Bronchial epithelial cell (primary cell): ENCODE results near the gene CACNG8. TPM values are rescaled to one million over a fixed set of nuclear protein-coding genes. Genes with fewer than 3 reads are reported as not detected.
A peak's percentile ranks its signal among the peaks of the same experiment; 100 is the strongest.

Experiments used
- DNase-seq: peaks from one replicate; pipeline ENCODE4 v3.0.0-alpha.2; 2010; ENCODE audit warnings: low read depth
- FAIRE-seq: peaks from 2 replicates; lab custom pipeline; 2011; peaks lifted over from hg19 to GRCh38; lab: Jason Lieb, UNC
- H3K27me3 ChIP-seq: 2 replicates; pipeline ENCODE4 v1.5.1; 2011; ENCODE audit warnings: low read length; ENCODE audit not compliant: control insufficient read depth, insufficient read depth
- H3K36me3 ChIP-seq: 2 replicates; pipeline ENCODE4 v1.5.1; 2011; ENCODE audit warnings: low read length; ENCODE audit not compliant: control insufficient read depth, insufficient read depth
- H3K4me3 ChIP-seq: 2 replicates; pipeline ENCODE4 v1.5.1; 2011; ENCODE audit warnings: mild to moderate bottlenecking, low read depth, low read length, control low read depth
- CTCF ChIP-seq: IDR thresholded peaks from 2 replicates; pipeline ENCODE4 v1.5.1; 2011; ENCODE audit warnings: mild to moderate bottlenecking, moderate library complexity, low read length, control low read depth, inconsistent platforms; ENCODE audit not compliant: insufficient read depth, severe bottlenecking
- total RNA-seq: library from RNA; depleted of rRNA; stranded (reverse); fragments of >200 nt; gene quantifications from 2 replicates; pipeline ENCODE4 v1.2.1, GENCODE V29; 2014

Gene CACNG8
- total RNA-seq, 1 donor from 2014 or later, result not detected

GRCh38 chr19:53991224-53992113 is 28.7 kb downstream of the CACNG8 start, which contains the start of gene CACNG6:
TSS of gene CACNG6 (plus strand) at chr19:53991637. CDS start at chr19:53992878, 1,241 bp downstream.
- FAIRE-seq (no peak), DNase-seq (no peak)
- no peak for TF ChIP-seq CTCF
- Histone ChIP-seq H3K36me3 (no peaks in the 10 kb centered on the region), H3K27me3 (peaks cover 13% of the 10 kb centered on the region), H3K4me3 (no peak within 1 kb of the TSS)

GRCh38 chr19:53992211-53992610 is 29.5 kb downstream of the CACNG8 start:
- FAIRE-seq, result no peak
- Histone ChIP-seq H3K27me3 (peaks cover 13% of the 10 kb centered on the region), H3K4me3 (no peak overlapping the region), H3K36me3 (no peaks in the 10 kb centered on the region)
- TF ChIP-seq CTCF, result no peak
- DNase-seq, result no peak

DNA sequence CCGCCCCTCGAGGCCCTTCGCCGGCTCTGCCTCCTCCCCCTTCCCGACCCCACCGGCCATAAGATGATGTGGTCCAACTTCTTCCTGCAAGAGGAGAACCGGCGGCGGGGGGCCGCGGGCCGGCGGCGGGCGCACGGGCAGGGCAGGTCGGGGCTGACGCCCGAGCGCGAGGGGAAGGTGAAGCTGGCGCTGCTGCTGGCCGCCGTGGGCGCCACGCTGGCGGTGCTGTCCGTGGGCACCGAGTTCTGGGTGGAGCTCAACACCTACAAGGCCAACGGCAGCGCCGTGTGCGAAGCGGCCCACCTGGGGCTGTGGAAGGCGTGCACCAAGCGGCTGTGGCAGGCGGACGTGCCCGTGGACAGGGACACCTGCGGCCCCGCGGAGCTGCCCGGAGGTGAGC is 30.1 kb downstream of the CACNG8 start:
- Histone ChIP-seq H3K27me3 (peaks cover 13% of the 10 kb centered on the region), H3K36me3 (no peaks in the 10 kb centered on the region), H3K4me3 (no peak overlapping the region)
- DNase-seq (no peak), FAIRE-seq (no peak)
- no peak for TF ChIP-seq CTCF

- Histone ChIP-seq H3K4me3 (no peak overlapping the region), H3K36me3 (no peaks in the 10 kb centered on the region), H3K27me3 (peaks cover 13% of the 10 kb centered on the region)
- no peak for DNase-seq
- FAIRE-seq, result no peak
- no peak for TF ChIP-seq CTCF
Observed at GRCh38 chr19:53993448-53993847, 30.7 kb downstream of the CACNG8 start.

- no peak for FAIRE-seq
- H3K27me3 ChIP-seq, result peaks cover 13% of the 10 kb centered on the region
Observed at GRCh38 chr19:53994811-53995210, 32.1 kb downstream of the CACNG8 start.

More at GRCh38 chr19:53994811-53995210, 32.1 kb downstream of the CACNG8 start:
- H3K36me3 ChIP-seq, result no peaks in the 10 kb centered on the region
- TF ChIP-seq CTCF, result no peak
- H3K4me3 ChIP-seq, result no peak overlapping the region
- DNase-seq, result peak; percentile 41
